HEK293T (cell line): ENCODE measurements around the gene METTL23.

Experiments
- CTCF ChIA-PET: fragments of 350-600 bp; formaldehyde crosslinking; extraction: SDS; loops from one replicate; lab custom pipeline; 2021; ENCODE audit warnings: antibody characterized with exemption, inconsistent platforms; lab: Yijun Ruan, JAX
- POLR2A ChIA-PET: fragments of 350-600 bp; formaldehyde crosslinking; extraction: SDS; loops from one replicate; lab custom pipeline; 2020; ENCODE audit warnings: antibody characterized with exemption, inconsistent platforms; lab: Yijun Ruan, JAX
- DNase-seq: peaks from one replicate; pipeline ENCODE4 v3.0.0; 2012; ENCODE audit warnings: mixed read lengths; ENCODE audit errors: extremely low spot score
- ARNT ChIP-seq: fragments of 450-650 bp; IDR thresholded peaks from 2 replicates; pipeline ENCODE4 v1.6.1; 2017; ENCODE audit warnings: mild to moderate bottlenecking
- BHLHE40 ChIP-seq: fragments of 450-650 bp; IDR thresholded peaks from 2 replicates; pipeline ENCODE4 v1.6.1; 2016; ENCODE audit warnings: mild to moderate bottlenecking, moderate library complexity, borderline replicate concordance
- CTBP1 ChIP-seq: fragments of 450-650 bp; IDR thresholded peaks from 2 replicates; pipeline ENCODE4 v1.6.1; 2016; ENCODE audit warnings: borderline replicate concordance
- ELF4 ChIP-seq: fragments of 450-650 bp; IDR thresholded peaks from 2 replicates; pipeline ENCODE4 v1.6.1; 2017; ENCODE audit warnings: antibody characterized with exemption
- FOXA1 ChIP-seq: fragments of 450-650 bp; IDR thresholded peaks from 2 replicates; pipeline ENCODE4 v1.6.1; 2016; ENCODE audit warnings: mild to moderate bottlenecking
- FOXK2 ChIP-seq: fragments of 450-650 bp; IDR thresholded peaks from 2 replicates; pipeline ENCODE4 v1.6.1; 2016; ENCODE audit warnings: mild to moderate bottlenecking
- FOXM1 ChIP-seq: fragments of 450-650 bp; IDR thresholded peaks from 2 replicates; pipeline ENCODE4 v1.6.1; 2017; ENCODE audit warnings: mild to moderate bottlenecking, borderline replicate concordance
- HDGF ChIP-seq: fragments of 450-650 bp; IDR thresholded peaks from 2 replicates; pipeline ENCODE4 v1.6.1; 2017; ENCODE audit warnings: antibody characterized with exemption, borderline replicate concordance
- L3MBTL2 ChIP-seq: fragments of 450-650 bp; conservative IDR thresholded peaks from 2 replicates; pipeline ENCODE4 v1.6.1; 2016; ENCODE audit warnings: mild to moderate bottlenecking
- LEF1 ChIP-seq: fragments of 450-650 bp; IDR thresholded peaks from 2 replicates; pipeline ENCODE4 v1.6.1; 2017; ENCODE audit warnings: mild to moderate bottlenecking, borderline replicate concordance
- NFRKB ChIP-seq: fragments of 450-650 bp; IDR thresholded peaks from 2 replicates; pipeline ENCODE4 v1.6.1; 2016; ENCODE audit warnings: mild to moderate bottlenecking, moderate library complexity
- SP1 ChIP-seq: fragments of 450-650 bp; IDR thresholded peaks from 2 replicates; pipeline ENCODE4 v1.6.1; 2017
- SUZ12 ChIP-seq: fragments of 450-650 bp; IDR thresholded peaks from 2 replicates; pipeline ENCODE4 v1.6.1; 2016; ENCODE audit warnings: mild to moderate bottlenecking
- TARDBP ChIP-seq: fragments of 450-650 bp; IDR thresholded peaks from 2 replicates; pipeline ENCODE4 v1.6.1; 2016
- ZNF384 ChIP-seq: fragments of 450-650 bp; IDR thresholded peaks from 2 replicates; pipeline ENCODE4 v1.6.1; 2016
- TF ChIP-seq, protein P1 (sequence below): fragments of 450-650 bp; IDR thresholded peaks from 2 replicates; pipeline ENCODE4 v1.6.1; 2016

The METTL23 gene

GRCh38 chr17:76758570-76758969 lies 31.9 kb downstream of the METTL23 start:
- POLR2A ChIA-PET, result no interaction called here
- CTCF ChIA-PET, result interaction anchor here (0.7 kb wide), 1 partner anchor 191 kb away, joined by 5 read pairs; no protein-coding TSS in a partner anchor
- TF ChIP-seq BHLHE40 (no peak), ELF4 (no peak), FOXM1 (no peak), ZNF384 (no peak), ARNT (no peak), NFRKB (no peak), HDGF (no peak), CTBP1 (no peak)
- TF ChIP-seq, protein P1, sequence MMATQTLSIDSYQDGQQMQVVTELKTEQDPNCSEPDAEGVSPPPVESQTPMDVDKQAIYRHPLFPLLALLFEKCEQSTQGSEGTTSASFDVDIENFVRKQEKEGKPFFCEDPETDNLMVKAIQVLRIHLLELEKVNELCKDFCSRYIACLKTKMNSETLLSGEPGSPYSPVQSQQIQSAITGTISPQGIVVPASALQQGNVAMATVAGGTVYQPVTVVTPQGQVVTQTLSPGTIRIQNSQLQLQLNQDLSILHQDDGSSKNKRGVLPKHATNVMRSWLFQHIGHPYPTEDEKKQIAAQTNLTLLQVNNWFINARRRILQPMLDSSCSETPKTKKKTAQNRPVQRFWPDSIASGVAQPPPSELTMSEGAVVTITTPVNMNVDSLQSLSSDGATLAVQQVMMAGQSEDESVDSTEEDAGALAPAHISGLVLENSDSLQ, result no peak
- no peak for DNase-seq

DNA sequence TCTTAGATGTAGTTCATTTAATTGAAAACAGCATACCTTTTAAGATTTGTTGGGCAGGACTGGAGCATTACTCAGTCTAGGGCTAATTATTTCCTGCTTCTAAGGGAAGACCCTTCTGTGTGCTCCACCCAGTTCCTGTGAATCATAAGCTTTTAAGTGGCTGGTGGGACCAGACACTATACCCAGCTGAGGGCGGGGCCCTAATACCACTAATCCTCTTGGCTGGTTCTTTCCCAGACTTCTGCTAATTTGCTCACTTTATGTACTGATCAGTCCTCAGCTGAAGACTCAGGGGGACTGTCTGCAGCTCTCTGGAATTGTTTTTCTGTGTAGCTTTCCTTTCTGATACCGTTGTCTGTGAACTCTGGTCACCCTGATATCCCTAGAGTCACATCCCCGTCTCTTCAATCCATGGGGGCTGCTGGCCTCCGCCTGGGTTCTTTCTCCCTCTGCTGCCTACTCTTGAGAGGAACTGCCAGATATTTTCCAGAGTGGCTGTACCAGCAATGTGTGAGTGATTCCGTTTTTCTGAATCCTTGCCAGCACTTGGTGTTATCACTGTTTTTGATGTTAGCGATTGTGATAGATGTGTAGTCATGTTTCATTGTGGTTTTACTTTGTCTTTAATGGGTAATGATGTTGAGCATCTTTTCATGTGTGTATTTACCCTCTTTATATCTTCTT lies 46.3 kb downstream of the METTL23 start:
- CTCF ChIA-PET, result no interaction called here
- POLR2A ChIA-PET, result interaction anchor here (1.2 kb wide), 1 partner anchor 36 kb away, joined by 8 read pairs; the partner anchor contains the start of genes MFSD11 and SRSF2
- TF ChIP-seq CTBP1 (no peak), HDGF (no peak), FOXK2 (no peak), FOXA1 (no peak), ARNT (no peak), TARDBP (no peak), SUZ12 (no peak), NFRKB (no peak), ZNF384 (no peak), LEF1 (no peak), FOXM1 (no peak), BHLHE40 (no peak), L3MBTL2 (no peak), SP1 (no peak), ELF4 (no peak)
- TF ChIP-seq, protein P1, result no peak
- DNase-seq, result no peak

DNA sequence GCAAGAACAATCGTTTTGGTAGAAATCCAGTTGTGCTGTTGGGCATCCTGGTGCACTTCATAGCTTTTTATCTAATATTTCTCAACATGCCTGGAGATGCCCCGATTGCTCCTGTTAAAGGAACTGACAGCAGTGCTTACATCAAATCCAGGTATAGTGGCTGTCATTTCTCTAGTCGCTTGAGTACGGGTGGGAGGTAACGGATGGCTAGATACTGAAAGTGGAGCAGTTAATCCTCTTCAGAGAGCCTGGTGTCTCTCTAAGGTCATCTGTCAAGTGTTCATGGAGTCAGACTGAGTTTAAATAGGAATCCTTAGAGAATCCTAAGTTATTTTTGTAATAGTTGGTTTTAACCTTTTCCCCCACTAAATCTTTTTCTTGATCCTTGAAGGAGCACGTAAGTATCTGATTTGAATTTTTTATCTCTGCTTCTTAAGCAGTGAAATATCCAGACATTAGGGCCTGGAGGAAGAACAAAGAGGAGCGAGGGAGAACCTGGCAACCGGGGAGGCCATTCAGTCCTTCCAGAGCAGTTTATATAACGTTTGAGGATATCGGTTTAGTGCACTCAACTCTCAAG lies 48.5 kb downstream of the METTL23 start:
- TF ChIP-seq FOXA1, result no peak
- TF ChIP-seq FOXM1, result no peak
- TF ChIP-seq SP1, result no peak
- TF ChIP-seq LEF1, result no peak
- no peak for TF ChIP-seq FOXK2
- TF ChIP-seq NFRKB, result no peak
- TF ChIP-seq TARDBP, result no peak
- TF ChIP-seq ZNF384, result no peak
- no peak for TF ChIP-seq SUZ12
- TF ChIP-seq ARNT, result no peak
- no peak for DNase-seq
- POLR2A ChIA-PET, result no interaction called here
- CTCF ChIA-PET, result no interaction called here

DNA sequence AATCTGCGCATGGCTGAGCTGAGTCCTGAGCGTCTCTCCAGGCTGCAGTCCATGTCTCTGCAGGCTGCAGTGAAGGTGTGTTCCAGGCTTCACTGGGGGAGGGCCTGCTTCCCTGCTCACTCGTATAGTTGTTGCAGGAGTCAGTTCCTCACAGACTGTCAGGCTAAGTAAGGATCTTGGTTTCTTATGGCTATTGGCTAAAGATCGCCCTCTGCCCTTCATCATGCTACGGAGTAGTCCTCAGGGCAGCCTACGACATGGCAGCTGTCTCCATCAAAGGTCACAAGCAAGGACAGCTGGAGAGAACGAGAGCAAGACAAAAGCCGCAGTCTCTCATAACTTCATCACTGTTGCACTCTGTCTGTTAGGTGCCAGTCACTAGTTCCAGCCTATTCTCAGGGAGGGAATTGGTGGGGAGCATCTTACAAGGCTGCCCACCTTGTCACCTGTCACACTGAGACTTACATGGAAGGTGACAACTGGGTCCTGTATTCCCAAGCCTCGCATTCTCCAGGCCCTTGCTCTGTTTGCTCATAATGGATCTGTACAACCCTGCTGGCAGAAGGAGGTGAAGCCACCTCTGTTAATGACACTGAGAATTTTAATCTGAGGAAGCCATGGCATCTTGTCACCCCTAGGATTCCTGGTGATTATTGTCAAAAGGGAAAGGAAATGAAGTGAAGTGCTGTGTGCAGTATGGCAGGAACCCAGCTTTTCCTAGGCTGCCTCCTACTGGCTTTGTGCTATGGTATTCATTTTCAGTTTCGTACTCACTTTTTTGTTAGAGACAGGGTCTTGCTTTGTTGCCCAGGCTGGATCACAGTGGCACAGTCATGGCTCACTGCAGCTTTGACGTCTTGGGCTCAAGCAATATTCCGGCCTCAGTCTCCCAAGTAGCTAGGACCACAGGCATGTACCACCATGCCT lies 54.7 kb downstream of the METTL23 start:
- TF ChIP-seq HDGF (no peak), LEF1 (no peak), ELF4 (no peak), FOXM1 (no peak), NFRKB (no peak), FOXA1 (no peak), L3MBTL2 (no peak), CTBP1 (no peak)
- TF ChIP-seq, protein P1, result no peak
- ChIA-PET POLR2A (interaction anchor here (0.7 kb wide), 1 partner anchor 44 kb away, joined by 3 read pairs; the partner anchor contains the start of gene MFSD11), CTCF (interaction anchor here (0.6 kb wide), 3 partner anchors 11 to 177 kb away, joined by 3 to 4 read pairs (median 3); no protein-coding TSS in a partner anchor)
- DNase-seq, result no peak

DNA sequence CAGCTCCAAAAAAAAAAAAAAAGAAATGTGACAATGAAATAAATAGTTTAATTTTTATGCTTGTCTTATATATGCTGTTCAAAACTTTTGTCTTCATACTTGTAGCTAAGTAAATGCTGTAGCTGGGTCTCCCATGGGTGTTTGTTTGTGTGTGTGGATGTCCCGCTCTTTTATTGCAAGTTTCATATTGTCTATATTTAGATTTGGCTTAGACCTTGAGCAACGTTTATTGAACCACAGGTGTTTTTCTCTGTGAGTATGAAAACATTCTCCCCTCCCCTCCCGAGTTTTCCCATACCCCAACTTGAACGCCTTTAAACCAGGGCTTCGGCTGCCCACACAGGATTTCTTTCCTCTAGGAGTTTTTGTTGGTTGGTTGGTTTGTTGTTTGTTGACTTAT lies 56.5 kb downstream of the METTL23 start:
- no peak for DNase-seq
- ChIA-PET CTCF (interaction anchor here (0.6 kb wide), 1 partner anchor 28 kb away, joined by 3 read pairs; no protein-coding TSS in a partner anchor), POLR2A (no interaction called here)
- no peak for TF ChIP-seq FOXM1
- TF ChIP-seq SP1, result no peak
- no peak for TF ChIP-seq TARDBP
- TF ChIP-seq CTBP1, result no peak
- no peak for TF ChIP-seq SUZ12
- no peak for TF ChIP-seq BHLHE40
- TF ChIP-seq, protein P1, result no peak
- TF ChIP-seq ZNF384, result no peak
- no peak for TF ChIP-seq FOXK2
- no peak for TF ChIP-seq HDGF
- no peak for TF ChIP-seq NFRKB
- no peak for TF ChIP-seq FOXA1
- no peak for TF ChIP-seq ELF4
- TF ChIP-seq ARNT, result no peak
- TF ChIP-seq L3MBTL2, result no peak
- no peak for TF ChIP-seq LEF1
